Suprapubic skin (tissue), 4 donors: ENCODE measurements around the gene CPB1. TPM values are rescaled to one million over a fixed set of nuclear protein-coding genes. Genes with fewer than 3 reads are reported as not detected.

Experiments used
- DNase-seq, 2 donors: peaks; one replicate each; pipeline ENCODE4 v3.0.0-alpha.2; 2019; ENCODE audit warnings: low spot score in 2 of 2
- H3K27ac ChIP-seq: fragments of 200-600 bp; sonication (generic); one replicate; pipeline ENCODE4 v1.5.1; 2019
- H3K27me3 ChIP-seq: fragments of 200-600 bp; sonication (generic); one replicate; pipeline ENCODE4 v1.5.1; 2019
- H3K36me3 ChIP-seq: fragments of 200-600 bp; sonication (generic); one replicate; pipeline ENCODE4 v1.5.1; 2019
- H3K4me1 ChIP-seq: fragments of 200-600 bp; sonication (generic); one replicate; pipeline ENCODE4 v1.5.1; 2019
- H3K4me3 ChIP-seq: fragments of 200-600 bp; sonication (generic); one replicate; pipeline ENCODE4 v1.5.1; 2019; ENCODE audit warnings: mild to moderate bottlenecking
- H3K9me3 ChIP-seq: fragments of 200-600 bp; sonication (generic); one replicate; pipeline ENCODE4 v1.5.1; 2019
- CTCF ChIP-seq, 2 donors: fragments of 200-600 bp in 1 of 2; fragments of 450-650 bp in 1 of 2; sonication (generic) in 1 of 2; IDR thresholded peaks; one replicate each; pipeline ENCODE4 v1.5.1; 2016 to 2019; ENCODE audit warnings: antibody characterized with exemption in 2 of 2, mild to moderate bottlenecking in 1 of 2, moderate library complexity in 1 of 2
- EP300 ChIP-seq: sonication (generic); formaldehyde crosslinking; IDR thresholded peaks from one replicate; pipeline ENCODE4 v1.6.1; 2017; ENCODE audit warnings: antibody characterized with exemption
- POLR2A ChIP-seq, 2 donors: fragments of 450-650 bp; IDR thresholded peaks; one replicate each; pipeline ENCODE4 v1.6.1; 2017; ENCODE audit warnings: antibody characterized with exemption in 2 of 2, mild to moderate bottlenecking in 2 of 2, moderate library complexity in 2 of 2
- POLR2AphosphoS5 ChIP-seq, 3 donors: sonication (generic); formaldehyde crosslinking; IDR thresholded peaks; one replicate each; pipeline ENCODE4 v1.6.1; 2017; ENCODE audit warnings: antibody characterized with exemption in 3 of 3
- WGBS: methylation state at CpG from one replicate; pipeline ENCODE4 v1.1.5; 2018; 5-methylcytosine and 5-hydroxymethylcytosine counted together
- total RNA-seq, 4 donors: library from RNA; depleted of rRNA; stranded (reverse); fragments of >200 nt; gene quantifications; one replicate each; pipeline ENCODE4 v1.1.0, GENCODE V29; 2016

The CPB1 gene
- total RNA-seq, 4 donors from 2014 or later: not detected

- TF ChIP-seq POLR2A (IDR thresholded peaks at IDR 0.05): no peak
- no peak for TF ChIP-seq CTCF (IDR thresholded peaks at IDR 0.05)
- no peak for TF ChIP-seq POLR2AphosphoS5 (IDR thresholded peaks at IDR 0.05)
- no peak for TF ChIP-seq EP300
- Histone ChIP-seq H3K4me3 (no peak overlapping the region), H3K9me3 (no peaks in the 10 kb centered on the region), H3K27ac (no peak overlapping the region), H3K27me3 (no peaks in the 10 kb centered on the region), H3K4me1 (no peaks in the 10 kb centered on the region), H3K36me3 (no peaks in the 10 kb centered on the region)
- no peak for DNase-seq
- WGBS: 60% methylated on average over 3 of the region's 3 CpGs
Observed at GRCh38 chr3:148896062-148896461, 68.5 kb downstream of the CPB1 start.

GRCh38 chr3:148901987-148902791, 74.6 kb downstream of the CPB1 start:
- TF ChIP-seq CTCF (IDR thresholded peaks at IDR 0.05) (no peak), POLR2AphosphoS5 (IDR thresholded peaks at IDR 0.05) (no peak), EP300 (no peak), POLR2A (IDR thresholded peaks at IDR 0.05) (no peak)
- DNase-seq: no peak

GRCh38 chr3:148903022-148903442, 75.4 kb downstream of the CPB1 start:
- TF ChIP-seq EP300 (no peak), POLR2AphosphoS5 (IDR thresholded peaks at IDR 0.05) (no peak), CTCF (IDR thresholded peaks at IDR 0.05) (no peak), POLR2A (IDR thresholded peaks at IDR 0.05) (no peak)

More at GRCh38 chr3:148901987-148902791, 74.6 kb downstream of the CPB1 start:
- Histone ChIP-seq H3K9me3 (no peaks in the 10 kb centered on the region), H3K36me3 (no peaks in the 10 kb centered on the region), H3K4me3 (no peak overlapping the region), H3K27me3 (no peaks in the 10 kb centered on the region), H3K27ac (no peak overlapping the region), H3K4me1 (no peaks in the 10 kb centered on the region)
- WGBS: 51% methylated on average over 4 of the region's 4 CpGs

GRCh38 chr3:148903941-148904340, 76.3 kb downstream of the CPB1 start:
- Histone ChIP-seq H3K27me3 (no peaks in the 10 kb centered on the region), H3K36me3 (no peaks in the 10 kb centered on the region), H3K4me3 (no peak overlapping the region), H3K27ac (no peak overlapping the region), H3K9me3 (no peaks in the 10 kb centered on the region), H3K4me1 (no peaks in the 10 kb centered on the region)
- no peak for DNase-seq
- TF ChIP-seq CTCF (IDR thresholded peaks at IDR 0.05) (no peak), POLR2A (IDR thresholded peaks at IDR 0.05) (no peak), POLR2AphosphoS5 (IDR thresholded peaks at IDR 0.05) (no peak), EP300 (no peak)

More at GRCh38 chr3:148903022-148903442, 75.4 kb downstream of the CPB1 start:
- WGBS: 81% methylated on average over 2 of the region's 2 CpGs
- H3K27ac ChIP-seq: no peak overlapping the region
- H3K9me3 ChIP-seq: no peaks in the 10 kb centered on the region
- H3K36me3 ChIP-seq: no peaks in the 10 kb centered on the region
- no peaks in the 10 kb centered on the region for H3K27me3 ChIP-seq
- DNase-seq: no peak
- H3K4me3 ChIP-seq: no peak overlapping the region
- no peaks in the 10 kb centered on the region for H3K4me1 ChIP-seq

GRCh38 chr3:148906667-148907066, 79.1 kb downstream of the CPB1 start:
- no peaks in the 10 kb centered on the region for H3K4me1 ChIP-seq
- DNase-seq: no peak
- H3K27ac ChIP-seq: no peak overlapping the region
- no peak overlapping the region for H3K4me3 ChIP-seq
- no peaks in the 10 kb centered on the region for H3K9me3 ChIP-seq
- WGBS: 59% methylated on average over 2 of the region's 2 CpGs
- H3K36me3 ChIP-seq: no peaks in the 10 kb centered on the region
- TF ChIP-seq CTCF (IDR thresholded peaks at IDR 0.05) (no peak), EP300 (no peak), POLR2AphosphoS5 (IDR thresholded peaks at IDR 0.05) (no peak), POLR2A (IDR thresholded peaks at IDR 0.05) (no peak)
- no peaks in the 10 kb centered on the region for H3K27me3 ChIP-seq

Other genes starting within 250 kb of the CPB1 start
- 10 to 100 TPM in 3 of 4 donors, 1 to 10 TPM in 1; 6.3 to 17.4 (median 14.1) TPM for gene AGTR1, start 129.9 kb upstream of the CPB1 start, total RNA-seq
- 1 to 10 TPM; 1.8 to 4.4 (median 2.4) TPM for gene CPA3, start 37.5 kb downstream of the CPB1 start, total RNA-seq
- 10 to 100 TPM in 3 of 4 donors, 1 to 10 TPM in 1; 9.3 to 17.5 (median 13.4) TPM for gene GYG1, start 163.7 kb downstream of the CPB1 start, total RNA-seq